SU-DHL-6 (cell line): Measurements from ENCODE around the gene MMP7.

Experiments used
- H2AFZ ChIP-seq: fragments of 200-600 bp; sonication (generic); 2 replicates; pipeline ENCODE4 v1.6.1; 2014; ENCODE audit warnings: low read depth, mild to moderate bottlenecking, moderate library complexity, mixed read lengths, antibody characterized with exemption, low read length; ENCODE audit not compliant: severe bottlenecking
- H3F3A ChIP-seq: fragments of 200-600 bp; shearing (Covaris generic); 2 replicates; pipeline ENCODE4 v1.6.0; 2016; ENCODE audit warnings: antibody characterized with exemption, mild to moderate bottlenecking; ENCODE audit not compliant: insufficient read depth
- H3K27ac ChIP-seq: fragments of 200-600 bp; sonication (generic); 2 replicates; pipeline ENCODE4 v1.5.1; 2016; ENCODE audit warnings: low read depth, mild to moderate bottlenecking, low read length, moderate library complexity, mixed read lengths
- H3K27me3 ChIP-seq: fragments of 200-600 bp; sonication (generic), shearing (Covaris generic); 2 replicates; pipeline ENCODE4 v1.6.0; 2014; ENCODE audit warnings: mild to moderate bottlenecking, low read length
- H3K36me3 ChIP-seq: fragments of 200-600 bp; sonication (generic); 2 replicates; pipeline ENCODE4 v1.6.1; 2014; ENCODE audit warnings: mild to moderate bottlenecking, low read length, mixed read lengths
- H3K4me2 ChIP-seq: fragments of 300-600, 200-600 bp; shearing (Covaris generic), sonication (generic); 2 replicates; pipeline ENCODE4 v1.6.0; 2014; ENCODE audit warnings: low read length, low read depth, mild to moderate bottlenecking; ENCODE audit not compliant: poor library complexity, severe bottlenecking
- H3K4me3 ChIP-seq: fragments of 200-600 bp; sonication (generic); 2 replicates; pipeline ENCODE4 v1.5.1; 2014; ENCODE audit warnings: antibody characterized with exemption, low read length, mild to moderate bottlenecking, mixed read lengths; ENCODE audit not compliant: insufficient read depth, poor library complexity, severe bottlenecking
- H3K79me2 ChIP-seq: fragments of 200-600 bp; sonication (generic); 2 replicates; pipeline ENCODE4 v1.6.1; 2014; ENCODE audit warnings: mild to moderate bottlenecking, low read length, moderate library complexity; ENCODE audit not compliant: insufficient read depth
- H3K9ac ChIP-seq: fragments of 200-600 bp; sonication (generic); 2 replicates; pipeline ENCODE4 v1.7.0; 2014; ENCODE audit warnings: mild to moderate bottlenecking, low read length
- H3K9me2 ChIP-seq: fragments of 200-600 bp; sonication (generic); replicated peaks from 2 replicates; pipeline ENCODE4 v1.6.1; 2014; ENCODE audit warnings: low read length; ENCODE audit not compliant: insufficient read depth
- H3K9me3 ChIP-seq: fragments of 200-600 bp; sonication (generic); 2 replicates; pipeline ENCODE4 v1.6.1; 2014; ENCODE audit warnings: low read length, mixed read lengths; ENCODE audit not compliant: insufficient read depth
- H4K20me1 ChIP-seq: fragments of 200-600 bp; sonication (generic); 2 replicates; pipeline ENCODE4 v1.6.1; 2014; ENCODE audit warnings: low read depth, mild to moderate bottlenecking, antibody characterized with exemption, low read length, moderate library complexity, mixed read lengths
- EZH2phosphoT487 ChIP-seq: fragments of 200-600 bp; sonication (generic), shearing (Covaris generic); conservative IDR thresholded peaks from 2 replicates; pipeline ENCODE4 v1.6.1; 2018; ENCODE audit warnings: mild to moderate bottlenecking, antibody characterized with exemption, low read length, moderate library complexity, mixed read lengths
- TF ChIP-seq, protein P1 (sequence below): fragments of 200-600 bp; sonication (generic); IDR thresholded peaks from one replicate; pipeline ENCODE4 v1.5.1; 2017; ENCODE audit warnings: antibody characterized with exemption, mild to moderate bottlenecking, low read length, moderate library complexity; ENCODE audit not compliant: insufficient read depth, poor library complexity, severe bottlenecking

The MMP7 gene

DNA sequence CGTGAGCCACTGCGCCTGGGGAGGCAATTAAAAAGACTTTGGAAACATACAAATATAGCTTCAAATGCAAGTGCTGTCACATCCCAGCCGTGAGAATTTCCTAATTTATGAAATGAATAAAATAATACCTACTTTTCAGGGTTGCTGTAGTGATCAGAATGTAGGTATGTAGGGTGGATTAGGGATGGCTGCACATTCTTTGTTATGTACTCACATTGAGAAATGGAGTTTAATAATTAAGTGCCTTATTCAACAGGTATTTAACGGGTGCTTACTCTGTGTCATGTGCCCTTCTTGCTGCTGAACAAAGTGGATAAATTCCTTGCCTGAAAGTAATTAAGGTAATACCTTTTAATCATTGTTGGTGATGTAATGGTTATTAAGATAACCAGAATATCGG is 37.0 kb downstream of the MMP7 start:
- Histone ChIP-seq H3K27ac (no peak overlapping the region), H3F3A (no peaks in the 10 kb centered on the region), H3K4me3 (no peak overlapping the region), H3K4me2 (no peak overlapping the region), H3K9me2 (no peaks in the 10 kb centered on the region), H3K79me2 (no peaks in the 10 kb centered on the region), H3K27me3 (no peaks in the 10 kb centered on the region), H2AFZ (no peak overlapping the region), H4K20me1 (no peaks in the 10 kb centered on the region), H3K9ac (no peak overlapping the region), H3K36me3 (no peaks in the 10 kb centered on the region), H3K9me3 (no peaks in the 10 kb centered on the region)
- no peak for TF ChIP-seq EZH2phosphoT487
- TF ChIP-seq, protein P1, sequence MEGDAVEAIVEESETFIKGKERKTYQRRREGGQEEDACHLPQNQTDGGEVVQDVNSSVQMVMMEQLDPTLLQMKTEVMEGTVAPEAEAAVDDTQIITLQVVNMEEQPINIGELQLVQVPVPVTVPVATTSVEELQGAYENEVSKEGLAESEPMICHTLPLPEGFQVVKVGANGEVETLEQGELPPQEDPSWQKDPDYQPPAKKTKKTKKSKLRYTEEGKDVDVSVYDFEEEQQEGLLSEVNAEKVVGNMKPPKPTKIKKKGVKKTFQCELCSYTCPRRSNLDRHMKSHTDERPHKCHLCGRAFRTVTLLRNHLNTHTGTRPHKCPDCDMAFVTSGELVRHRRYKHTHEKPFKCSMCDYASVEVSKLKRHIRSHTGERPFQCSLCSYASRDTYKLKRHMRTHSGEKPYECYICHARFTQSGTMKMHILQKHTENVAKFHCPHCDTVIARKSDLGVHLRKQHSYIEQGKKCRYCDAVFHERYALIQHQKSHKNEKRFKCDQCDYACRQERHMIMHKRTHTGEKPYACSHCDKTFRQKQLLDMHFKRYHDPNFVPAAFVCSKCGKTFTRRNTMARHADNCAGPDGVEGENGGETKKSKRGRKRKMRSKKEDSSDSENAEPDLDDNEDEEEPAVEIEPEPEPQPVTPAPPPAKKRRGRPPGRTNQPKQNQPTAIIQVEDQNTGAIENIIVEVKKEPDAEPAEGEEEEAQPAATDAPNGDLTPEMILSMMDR: no peak

DNA sequence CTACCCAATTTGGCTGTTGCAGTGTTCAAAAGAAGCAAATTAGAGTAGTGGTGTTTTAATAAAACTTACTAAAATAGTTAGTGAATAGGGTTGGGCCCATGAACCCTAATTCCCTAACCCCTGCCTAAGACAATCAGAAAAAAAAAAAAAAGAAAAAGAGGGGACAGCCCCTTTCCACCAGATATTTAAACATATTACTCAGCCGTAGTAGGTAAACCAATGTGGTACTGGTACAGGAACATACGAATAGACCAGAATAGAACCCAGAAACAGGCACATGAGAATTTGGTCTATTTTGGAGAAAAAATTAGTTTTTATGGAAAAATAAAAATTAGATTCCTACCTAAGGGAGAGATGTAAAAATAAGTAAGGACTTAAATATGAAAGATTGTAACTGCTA is 38.6 kb downstream of the MMP7 start:
- Histone ChIP-seq H3K27me3 (no peaks in the 10 kb centered on the region), H3K36me3 (no peaks in the 10 kb centered on the region), H3K9me3 (no peaks in the 10 kb centered on the region), H3K9me2 (no peaks in the 10 kb centered on the region), H3K79me2 (no peaks in the 10 kb centered on the region), H3K4me3 (no peak overlapping the region), H3K27ac (no peak overlapping the region), H3K9ac (no peak overlapping the region), H3F3A (no peaks in the 10 kb centered on the region), H2AFZ (no peak overlapping the region), H3K4me2 (no peak overlapping the region), H4K20me1 (no peaks in the 10 kb centered on the region)
- TF ChIP-seq, protein P1: no peak
- TF ChIP-seq EZH2phosphoT487: no peak

DNA sequence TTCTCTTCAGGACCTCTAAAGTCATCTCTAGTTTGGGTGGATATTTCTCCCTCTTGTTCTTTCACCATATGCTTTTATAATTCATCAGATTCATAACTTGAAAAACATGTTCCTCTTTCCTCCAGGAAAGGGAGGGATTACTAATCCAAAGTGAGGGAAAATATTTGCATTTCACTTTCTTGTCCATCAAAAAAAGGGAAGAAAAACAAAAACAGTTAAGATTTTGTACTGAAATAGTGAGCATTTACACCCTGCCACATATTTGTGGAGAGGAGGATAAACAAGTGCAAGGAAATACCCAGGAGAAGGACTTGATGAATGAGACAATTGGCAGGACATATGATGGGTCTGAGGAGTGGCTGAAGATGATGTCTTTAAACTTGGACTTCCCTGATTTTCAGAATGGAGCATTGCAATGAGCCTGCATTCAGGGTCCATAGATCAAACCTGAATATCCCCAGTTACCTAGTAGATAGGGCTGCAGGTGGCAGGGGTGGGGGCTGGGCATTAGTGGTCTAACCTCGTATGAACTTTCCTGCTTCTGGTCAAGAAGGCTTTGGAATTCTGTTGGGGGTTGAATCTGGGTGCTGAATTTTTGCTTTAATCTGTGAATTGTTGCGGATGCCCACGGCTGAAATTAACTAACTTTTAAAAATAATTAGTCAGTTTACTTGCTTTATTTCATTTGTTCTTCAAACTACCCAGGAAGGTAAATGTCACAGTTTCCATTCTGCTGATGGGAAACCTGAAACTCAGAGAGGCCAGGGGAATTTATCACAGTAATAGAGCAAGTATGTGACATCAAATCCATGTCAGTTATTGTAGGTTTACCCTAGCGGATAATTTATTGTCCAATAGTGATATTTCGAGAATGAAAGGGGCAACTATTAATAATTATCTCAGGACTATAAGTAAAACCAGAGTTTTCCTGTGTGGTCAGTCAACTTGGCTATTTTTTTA is 41.1 kb downstream of the MMP7 start:
- Histone ChIP-seq H3K27ac (no peak overlapping the region), H4K20me1 (no peaks in the 10 kb centered on the region), H2AFZ (no peak overlapping the region), H3K9ac (no peak overlapping the region), H3K9me2 (no peaks in the 10 kb centered on the region), H3F3A (no peaks in the 10 kb centered on the region), H3K9me3 (no peaks in the 10 kb centered on the region), H3K36me3 (no peaks in the 10 kb centered on the region), H3K27me3 (no peaks in the 10 kb centered on the region), H3K4me3 (no peak overlapping the region), H3K79me2 (no peaks in the 10 kb centered on the region), H3K4me2 (no peak overlapping the region)
- no peak for TF ChIP-seq EZH2phosphoT487
- TF ChIP-seq, protein P1: no peak
